Trophoblast cell (in vitro differentiated cells and primary cell): ENCODE data around the gene NTNG1.

Source experiments
- DNase-seq, 2 donors: peaks; one replicate each; pipeline ENCODE4 v3.0.0-alpha.2; 2016
- H2AFZ ChIP-seq: 2 replicates; pipeline ENCODE4 v1.6.1; 2013; ENCODE audit warnings: low read length, moderate library complexity, mild to moderate bottlenecking; ENCODE audit not compliant: insufficient read depth, poor library complexity
- H2AK5ac ChIP-seq: 2 replicates; pipeline ENCODE4 v1.6.1; 2013; ENCODE audit warnings: mild to moderate bottlenecking, low read length
- H2BK120ac ChIP-seq: 2 replicates; pipeline ENCODE4 v1.6.1; 2013; ENCODE audit warnings: low read length, mild to moderate bottlenecking, moderate library complexity; ENCODE audit not compliant: insufficient read depth, poor library complexity
- H2BK12ac ChIP-seq: 2 replicates; pipeline ENCODE4 v1.6.1; 2013; ENCODE audit warnings: mild to moderate bottlenecking, low read length, moderate library complexity
- H2BK5ac ChIP-seq: 2 replicates; pipeline ENCODE4 v1.6.1; 2013; ENCODE audit warnings: low read length, low read depth, moderate library complexity, mild to moderate bottlenecking; ENCODE audit not compliant: poor library complexity
- H3K14ac ChIP-seq: 2 replicates; pipeline ENCODE4 v1.6.1; 2013; ENCODE audit warnings: mild to moderate bottlenecking, low read length
- H3K18ac ChIP-seq: 2 replicates; pipeline ENCODE4 v1.6.1; 2013; ENCODE audit warnings: mild to moderate bottlenecking, low read length
- H3K23ac ChIP-seq: 2 replicates; pipeline ENCODE4 v1.6.1; 2013; ENCODE audit warnings: low read length
- H3K27ac ChIP-seq: 2 replicates; pipeline ENCODE4 v1.5.1; 2013; ENCODE audit warnings: low read depth, mild to moderate bottlenecking, inconsistent platforms, low read length, moderate library complexity
- H3K27me3 ChIP-seq: 2 replicates; pipeline ENCODE4 v1.6.1; 2013; ENCODE audit warnings: inconsistent platforms, mild to moderate bottlenecking, low read length, moderate library complexity; ENCODE audit not compliant: insufficient read depth
- H3K36me3 ChIP-seq, 2 experiments: 1 replicate in 1 of 2; 2 replicates in 1 of 2; pipeline ENCODE4 v1.6.1; 2013; ENCODE audit warnings: low read length in 2 of 2, mild to moderate bottlenecking in 2 of 2, moderate library complexity in 1 of 2; ENCODE audit not compliant: insufficient read depth in 2 of 2, control insufficient read depth in 1 of 2
- H3K4ac ChIP-seq: 2 replicates; pipeline ENCODE4 v1.6.1; 2013; ENCODE audit warnings: low read depth, mild to moderate bottlenecking, low read length, moderate library complexity
- H3K4me1 ChIP-seq, 2 experiments: 1 replicate in 1 of 2; 2 replicates in 1 of 2; pipeline ENCODE4 v1.6.1; 2013; ENCODE audit warnings: low read length in 2 of 2, mild to moderate bottlenecking in 2 of 2, moderate library complexity in 1 of 2; ENCODE audit not compliant: insufficient read depth in 2 of 2, control insufficient read depth in 1 of 2
- H3K4me2 ChIP-seq: 2 replicates; pipeline ENCODE4 v1.6.1; 2013; ENCODE audit warnings: inconsistent platforms, mild to moderate bottlenecking, low read length, moderate library complexity
- H3K4me3 ChIP-seq: 2 replicates; pipeline ENCODE4 v1.5.1; 2013; ENCODE audit warnings: mild to moderate bottlenecking, low read depth, low read length, inconsistent platforms
- H3K79me1 ChIP-seq: one replicate; pipeline ENCODE4 v1.6.1; 2013; ENCODE audit warnings: low read length
- H3K79me2 ChIP-seq: 2 replicates; pipeline ENCODE4 v1.6.1; 2013; ENCODE audit warnings: low read length, mild to moderate bottlenecking; ENCODE audit not compliant: control insufficient read depth, insufficient read depth, poor library complexity
- H3K9ac ChIP-seq: 2 replicates; pipeline ENCODE4 v1.6.1; 2013; ENCODE audit warnings: mild to moderate bottlenecking, low read length
- H3K9me3 ChIP-seq: 2 replicates; pipeline ENCODE4 v1.6.1; 2013; ENCODE audit warnings: low read depth, mild to moderate bottlenecking, control low read depth, inconsistent platforms, low read length; ENCODE audit not compliant: insufficient read depth
- H4K12ac ChIP-seq: 2 replicates; pipeline ENCODE4 v1.6.1; 2013; ENCODE audit warnings: low read depth, mild to moderate bottlenecking, low read length, moderate library complexity
- H4K8ac ChIP-seq: 2 replicates; pipeline ENCODE4 v1.6.1; 2013; ENCODE audit warnings: low read depth, mild to moderate bottlenecking, low read length, moderate library complexity
- H4K91ac ChIP-seq: one replicate; pipeline ENCODE4 v1.6.1; 2013; ENCODE audit warnings: low read depth, mild to moderate bottlenecking, low read length, moderate library complexity
- WGBS: extraction: QIAGEN DNeasy Blood & Tissue Kit; methylation state at CpG from one replicate; pipeline ENCODE4 v1.1.7; 2013; ENCODE audit warnings: missing lambda C conversion rate; ENCODE audit not compliant: insufficient read length, insufficient coverage; ENCODE audit errors: extremely low coverage; 5-methylcytosine and 5-hydroxymethylcytosine counted together

The NTNG1 gene

GRCh38 chr1:107493111-107493716 is 352.4 kb downstream of the NTNG1 start:
- no peak overlapping the region for H3K4me3 ChIP-seq
- no peak overlapping the region for H3K23ac ChIP-seq
- H4K8ac ChIP-seq = no peak overlapping the region
- no peak for DNase-seq
- no CpG with 5 or more reads among the region's 4 CpGs for WGBS
- no peak overlapping the region for H3K18ac ChIP-seq
- no peaks in the 10 kb centered on the region for H3K9me3 ChIP-seq
- no peak overlapping the region for H3K27ac ChIP-seq
- H2BK12ac ChIP-seq = no peak overlapping the region
- H3K36me3 ChIP-seq = no peaks in the 10 kb centered on the region
- no peak overlapping the region for H3K9ac ChIP-seq
- no peak overlapping the region for H4K12ac ChIP-seq
- no peak overlapping the region for H4K91ac ChIP-seq
- H3K27me3 ChIP-seq = no peaks in the 10 kb centered on the region
- H3K4ac ChIP-seq = no peak overlapping the region
- no peak overlapping the region for H2BK120ac ChIP-seq
- no peak overlapping the region for H2BK5ac ChIP-seq
- no peaks in the 10 kb centered on the region for H3K4me1 ChIP-seq
- H3K79me2 ChIP-seq = no peaks in the 10 kb centered on the region
- no peak overlapping the region for H3K14ac ChIP-seq
- H2AK5ac ChIP-seq = no peak overlapping the region
- H3K79me1 ChIP-seq = no peaks in the 10 kb centered on the region
- no peak overlapping the region for H2AFZ ChIP-seq
- H3K4me2 ChIP-seq = no peak overlapping the region

GRCh38 chr1:107494061-107494460 is 353.2 kb downstream of the NTNG1 start:
- H2BK12ac ChIP-seq = no peak overlapping the region
- no peak overlapping the region for H4K8ac ChIP-seq
- no peak overlapping the region for H3K4ac ChIP-seq
- H3K18ac ChIP-seq = no peak overlapping the region
- no peaks in the 10 kb centered on the region for H3K36me3 ChIP-seq
- H3K27me3 ChIP-seq = no peaks in the 10 kb centered on the region
- no peak overlapping the region for H2AFZ ChIP-seq
- no peak overlapping the region for H2BK120ac ChIP-seq
- H4K12ac ChIP-seq = no peak overlapping the region
- H3K4me2 ChIP-seq = no peak overlapping the region
- H4K91ac ChIP-seq = no peak overlapping the region
- H2BK5ac ChIP-seq = no peak overlapping the region
- no peak overlapping the region for H3K23ac ChIP-seq
- no peaks in the 10 kb centered on the region for H3K4me1 ChIP-seq
- H3K9me3 ChIP-seq = no peaks in the 10 kb centered on the region
- no CpG with 5 or more reads among the region's 6 CpGs for WGBS
- H3K79me1 ChIP-seq = no peaks in the 10 kb centered on the region
- no peak overlapping the region for H3K4me3 ChIP-seq
- DNase-seq = no peak
- H3K14ac ChIP-seq = no peak overlapping the region
- H3K27ac ChIP-seq = no peak overlapping the region
- H3K79me2 ChIP-seq = no peaks in the 10 kb centered on the region
- no peak overlapping the region for H3K9ac ChIP-seq
- H2AK5ac ChIP-seq = no peak overlapping the region

- no peak overlapping the region for H3K9ac ChIP-seq
Measured at GRCh38 chr1:107496002-107496401, 355.2 kb downstream of the NTNG1 start.

GRCh38 chr1:107499139-107499744 is 358.4 kb downstream of the NTNG1 start:
- Histone ChIP-seq H2BK5ac (no peak overlapping the region), H3K4me2 (no peak overlapping the region), H3K18ac (no peak overlapping the region), H4K12ac (no peak overlapping the region), H2BK12ac (no peak overlapping the region), H2AFZ (no peak overlapping the region), H3K4me1 (peaks cover 0 to 2% of the 10 kb centered on the region in 2 experiments), H2BK120ac (no peak overlapping the region), H3K14ac (no peak overlapping the region), H3K4me3 (no peak overlapping the region), H3K79me2 (no peaks in the 10 kb centered on the region), H4K8ac (no peak overlapping the region), H3K27ac (no peak overlapping the region), H3K27me3 (no peaks in the 10 kb centered on the region), H2AK5ac (no peak overlapping the region), H3K9me3 (no peaks in the 10 kb centered on the region), H3K36me3 (no peaks in the 10 kb centered on the region), H3K9ac (no peak overlapping the region), H3K23ac (no peak overlapping the region), H4K91ac (no peak overlapping the region), H3K4ac (no peak overlapping the region), H3K79me1 (no peaks in the 10 kb centered on the region)
- no CpG with 5 or more reads among the region's 4 CpGs for WGBS
- peak in 1 of 2 donors; percentile 56 for DNase-seq

More at GRCh38 chr1:107496002-107496401, 355.2 kb downstream of the NTNG1 start:
- no CpG with 5 or more reads among the region's 1 CpG for WGBS
- no peak overlapping the region for H4K12ac ChIP-seq
- H3K27me3 ChIP-seq = no peaks in the 10 kb centered on the region
- H2BK120ac ChIP-seq = no peak overlapping the region
- no peak overlapping the region for H2BK12ac ChIP-seq
- H3K23ac ChIP-seq = no peak overlapping the region
- no peak overlapping the region for H2BK5ac ChIP-seq
- no peak overlapping the region for H2AK5ac ChIP-seq
- H3K9me3 ChIP-seq = no peaks in the 10 kb centered on the region
- H3K27ac ChIP-seq = no peak overlapping the region
- H3K79me1 ChIP-seq = no peaks in the 10 kb centered on the region
- H4K8ac ChIP-seq = no peak overlapping the region
- no peak overlapping the region for H3K4me2 ChIP-seq
- H3K18ac ChIP-seq = no peak overlapping the region
- H2AFZ ChIP-seq = no peak overlapping the region
- peaks cover 0 to 2% of the 10 kb centered on the region in 2 experiments for H3K4me1 ChIP-seq
- H3K79me2 ChIP-seq = no peaks in the 10 kb centered on the region
- no peak overlapping the region for H4K91ac ChIP-seq
- no peak overlapping the region for H3K4ac ChIP-seq
- H3K36me3 ChIP-seq = no peaks in the 10 kb centered on the region
- no peak for DNase-seq
- H3K14ac ChIP-seq = no peak overlapping the region
- no peak overlapping the region for H3K4me3 ChIP-seq
